ENCODE data around the gene SARNP. TPM values are rescaled to one million over a fixed set of nuclear protein-coding genes. Genes with fewer than 3 reads are reported as not detected.

The SARNP gene
- polyA plus RNA-seq, 1 of the 3 experiments (the other 2 are of a cell fraction): 65.8 TPM

- TF ChIP-seq ZBTB33 (IDR thresholded peaks at IDR 0.05; ENCODE audit: borderline replicate concordance, low read depth) (no peak), RCOR1 (IDR thresholded peaks at IDR 0.05; ENCODE audit: low read length) (no peak), NRF1 (IDR thresholded peaks at IDR 0.05; ENCODE audit: low read depth, low read length) (no peak), USF2 (IDR thresholded peaks at IDR 0.05; ENCODE audit: borderline replicate concordance, low read depth, low read length) (no peak), FOXJ3 (CRISPR knock-in tag; IDR thresholded peaks at IDR 0.05) (no peak), FOSL2 (IDR thresholded peaks at IDR 0.05; ENCODE audit: borderline replicate concordance, low read depth) (no peak), RFX5 (IDR thresholded peaks at IDR 0.05; ENCODE audit: low read length) (no peak), TAF1 (IDR thresholded peaks at IDR 0.05; ENCODE audit: borderline replicate concordance, low read depth, low read length) (peak; percentile 42; the same call in 1 of the 2 replicates)
These were observed 89.2 kb downstream of the SARNP start (continued) for GRCh38 chr12:55728186-55728938.

- WGBS (ENCODE audit: low lambda C conversion rate): 8% methylated on average over 9 of the region's 9 CpGs
- peak overlapping the region; percentile 97 for H3K4me2 ChIP-seq
- DNase-seq: peak; percentile 76
- H2AFZ ChIP-seq (ENCODE audit: low read depth): no peak overlapping the region
- peaks cover 42% of the 10 kb centered on the region for H3F3A ChIP-seq (replicated peaks; ENCODE audit: insufficient read depth)
- H3K27me3 ChIP-seq (ENCODE audit: insufficient read depth): no peaks in the 10 kb centered on the region
- H3K9me2 ChIP-seq: no peaks in the 10 kb centered on the region
- peaks cover 45% of the 10 kb centered on the region for H4K20me1 ChIP-seq (ENCODE audit: insufficient read depth)
- peaks cover 47% of the 10 kb centered on the region for H3K79me2 ChIP-seq (ENCODE audit: insufficient read depth)
- no peaks in the 10 kb centered on the region for H3K9me3 ChIP-seq
- peaks cover 0 to 26% of the 10 kb centered on the region in 2 experiments; a peak in 1 of 4 replicates for H3K4me1 ChIP-seq (ENCODE audit: control insufficient read depth in 1 of 2, insufficient read depth in 2 of 2, low read depth in 1 of 2, low read length in 1 of 2)
- H3K27ac ChIP-seq (ENCODE audit: low read depth in 2 of 2, low read length in 1 of 2): peak overlapping the region; percentile 97 to 100
- POLR2A ChIA-PET: no interaction called here
- peaks cover 34% of the 10 kb centered on the region in 2 experiments for H3K36me3 ChIP-seq (replicated peaks in 1 of 2; ENCODE audit: control insufficient read depth in 1 of 2, insufficient read depth in 2 of 2, low read length in 1 of 2)
- H3K4me3 ChIP-seq (ENCODE audit: low read depth in 2 of 2, low read length in 1 of 2): peak overlapping the region; percentile 74 to 97
- CTCF ChIA-PET: interaction anchor here (0.8 to 4.6 kb wide), 5 partner anchors 9 to 71 kb away, joined by 3 to 47 read pairs (median 4); no protein-coding TSS in a partner anchor
- peak overlapping the region; percentile 83 for H3K9ac ChIP-seq
- TF ChIP-seq NRF1 (IDR thresholded peaks at IDR 0.05; ENCODE audit: low read depth, low read length): no peak
- TF ChIP-seq MEF2A (IDR thresholded peaks at IDR 0.05; ENCODE audit: borderline replicate concordance, low read depth): no peak
- TF ChIP-seq EP300 (IDR thresholded peaks at IDR 0.05; ENCODE audit: borderline replicate concordance in 1 of 2, low read depth in 1 of 2, low read length in 1 of 2): peak in 1 of 2 experiments; percentile 43; a peak in 1 of 4 replicates
- TF ChIP-seq MXI1 (IDR thresholded peaks at IDR 0.05; ENCODE audit: low read depth, low read length): peak; percentile 49; the same call in 1 of the 2 replicates
- TF ChIP-seq RFX5 (IDR thresholded peaks at IDR 0.05; ENCODE audit: low read length): no peak
- no peak for TF ChIP-seq SIN3A (IDR thresholded peaks at IDR 0.05; ENCODE audit: borderline replicate concordance, low read depth, low read length)
- TF ChIP-seq PBX3 (IDR thresholded peaks at IDR 0.05): no peak
- TF ChIP-seq TCF12 (IDR thresholded peaks at IDR 0.05): 0 out of 2 replicates have a peak, but pooled peaks have one; percentile 42
- no peak for TF ChIP-seq ELF1 (IDR thresholded peaks at IDR 0.05)
- TF ChIP-seq GABPA (IDR thresholded peaks at IDR 0.05; ENCODE audit: low read depth): no peak
- TF ChIP-seq YY1 (IDR thresholded peaks at IDR 0.05; ENCODE audit: low read depth): no peak
- TF ChIP-seq CTCF (IDR thresholded peaks at IDR 0.05): no peak
- no peak for TF ChIP-seq RXRA (IDR thresholded peaks at IDR 0.05; ENCODE audit: borderline replicate concordance, low read depth)
- no peak for TF ChIP-seq POLR2AphosphoS5 (IDR thresholded peaks at IDR 0.05; ENCODE audit: low read depth, low read length)
- TF ChIP-seq RAD21 (IDR thresholded peaks at IDR 0.05; ENCODE audit: low read length): no peak
- peak; percentile 37; the same call in 1 of the 2 replicates for TF ChIP-seq FOXJ3 (CRISPR knock-in tag; IDR thresholded peaks at IDR 0.05)
- TF ChIP-seq MAX (IDR thresholded peaks at IDR 0.05; ENCODE audit: low read depth): no peak
- TF ChIP-seq NFIC (IDR thresholded peaks at IDR 0.05; ENCODE audit: borderline replicate concordance): peak; percentile 29; the same call in 1 of the 2 replicates
These were observed 89.8 kb downstream of the SARNP start for GRCh38 chr12:55727643-55728185.

Data from SK-N-SH (cell line).